Measurements from ENCODE around the gene SLC25A48.
"Not testable (repeated sequence)": the region's sequence is repeated elsewhere in the genome, so short reads cannot be mapped to it uniquely, and the experiment has no call there.

SLC25A48 gene

DNA sequence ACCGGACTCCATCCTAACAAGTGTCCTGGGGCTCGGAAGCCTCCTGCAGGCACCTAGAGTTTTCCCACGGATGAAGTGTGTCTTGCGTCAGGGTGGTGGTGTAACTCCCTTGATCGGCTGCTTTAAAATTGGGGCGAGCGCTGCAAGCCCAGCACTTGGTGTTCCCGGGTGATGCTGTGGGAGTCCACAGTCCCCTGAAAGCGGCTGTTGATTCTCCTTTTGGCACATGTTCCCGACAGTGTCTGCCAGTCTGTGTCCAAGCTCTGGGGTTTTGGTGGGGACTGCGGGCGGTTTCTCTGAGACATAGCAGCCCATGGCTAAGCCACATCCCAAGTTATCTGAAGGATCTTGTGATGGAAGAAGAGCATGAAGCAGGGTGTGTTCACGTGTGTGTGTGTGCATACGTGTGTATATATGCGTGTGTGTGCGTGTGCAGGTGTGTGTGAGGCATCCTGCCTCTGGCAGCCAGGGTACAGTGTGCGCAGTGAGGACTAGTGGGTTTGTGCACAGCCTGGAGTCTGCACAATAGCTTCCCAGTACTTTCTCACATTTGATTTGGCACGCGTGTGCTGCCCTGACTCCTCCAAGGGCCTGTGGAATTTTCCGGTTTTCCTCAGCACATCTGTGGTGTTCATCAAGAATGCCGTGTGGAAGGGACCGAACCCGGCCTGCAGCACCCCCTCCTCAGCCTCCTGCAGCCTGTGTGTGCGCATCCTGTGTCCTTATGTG is 16.9 kb downstream of the SLC25A48 start:
- no peaks in the 10 kb centered on the region for H3K4me1 Mint-ChIP-seq
- DNase-seq (ENCODE audit: low spot score in 2 of 2) (no peak), ATAC-seq (replicated peaks; ENCODE audit: extremely low read depth, poor library complexity, severe bottlenecking) (no peak)
- H3K36me3 Mint-ChIP-seq (ENCODE audit: insufficient read depth) = no peaks in the 10 kb centered on the region
- H3K27me3 Mint-ChIP-seq = peaks cover 10% of the 10 kb centered on the region
- H3K9me3 Mint-ChIP-seq = no peaks in the 10 kb centered on the region
- no peak overlapping the region for H3K27ac Mint-ChIP-seq (ENCODE audit: low read depth)
- no peak overlapping the region for H3K4me3 Mint-ChIP-seq

DNA sequence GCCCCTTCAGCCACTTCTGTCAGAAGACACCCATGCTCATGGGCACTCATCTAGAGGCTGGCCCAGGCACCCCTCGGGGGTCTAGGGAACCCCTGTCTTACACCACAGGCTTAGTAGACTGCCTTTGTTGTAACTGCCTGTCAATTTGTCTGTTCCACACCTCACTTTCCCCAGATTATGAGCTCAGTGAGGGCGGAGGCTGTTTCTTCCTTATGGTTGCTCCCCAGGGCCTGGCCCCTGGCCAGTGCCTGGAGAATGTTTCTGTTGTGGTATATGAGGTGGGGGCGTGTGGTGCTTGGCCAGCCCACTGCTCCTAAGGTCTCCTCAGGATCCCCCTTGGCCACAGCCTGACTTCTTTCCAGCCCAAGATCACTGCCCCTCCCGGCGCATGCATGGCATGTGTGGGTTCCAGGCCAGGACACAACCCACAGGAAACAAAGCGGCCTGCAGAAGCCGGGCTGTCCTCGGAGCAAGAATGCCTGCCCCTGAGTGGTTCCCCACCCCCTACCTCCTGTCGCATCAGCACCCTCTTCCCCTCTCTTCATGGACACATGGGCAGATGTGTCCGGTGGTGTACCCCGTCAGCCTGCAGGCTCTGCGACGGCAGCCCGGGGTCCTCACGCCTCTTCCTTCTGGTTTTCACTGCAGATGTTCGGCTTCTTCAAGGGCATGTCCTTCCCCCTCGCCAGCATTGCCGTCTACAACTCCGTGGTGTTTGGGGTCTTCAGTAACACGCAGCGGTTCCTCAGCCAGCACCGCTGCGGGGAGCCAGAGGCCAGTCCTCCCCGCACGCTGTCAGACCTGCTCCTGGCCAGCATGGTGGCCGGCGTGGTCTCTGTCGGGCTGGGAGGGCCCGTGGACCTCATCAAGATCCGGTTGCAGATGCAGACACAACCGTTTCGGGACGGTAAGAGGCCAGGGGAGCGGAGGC is 17.7 kb downstream of the SLC25A48 start:
- no peak for DNase-seq (ENCODE audit: low spot score in 2 of 2)
- H3K4me1 Mint-ChIP-seq = no peaks in the 10 kb centered on the region
- H3K4me3 Mint-ChIP-seq = no peak overlapping the region
- H3K27me3 Mint-ChIP-seq = peaks cover 11% of the 10 kb centered on the region
- no peak overlapping the region for H3K27ac Mint-ChIP-seq (ENCODE audit: low read depth)
- no peaks in the 10 kb centered on the region for H3K9me3 Mint-ChIP-seq
- H3K36me3 Mint-ChIP-seq (ENCODE audit: insufficient read depth) = no peaks in the 10 kb centered on the region
- no peak for ATAC-seq (replicated peaks; ENCODE audit: extremely low read depth, poor library complexity, severe bottlenecking)

DNA sequence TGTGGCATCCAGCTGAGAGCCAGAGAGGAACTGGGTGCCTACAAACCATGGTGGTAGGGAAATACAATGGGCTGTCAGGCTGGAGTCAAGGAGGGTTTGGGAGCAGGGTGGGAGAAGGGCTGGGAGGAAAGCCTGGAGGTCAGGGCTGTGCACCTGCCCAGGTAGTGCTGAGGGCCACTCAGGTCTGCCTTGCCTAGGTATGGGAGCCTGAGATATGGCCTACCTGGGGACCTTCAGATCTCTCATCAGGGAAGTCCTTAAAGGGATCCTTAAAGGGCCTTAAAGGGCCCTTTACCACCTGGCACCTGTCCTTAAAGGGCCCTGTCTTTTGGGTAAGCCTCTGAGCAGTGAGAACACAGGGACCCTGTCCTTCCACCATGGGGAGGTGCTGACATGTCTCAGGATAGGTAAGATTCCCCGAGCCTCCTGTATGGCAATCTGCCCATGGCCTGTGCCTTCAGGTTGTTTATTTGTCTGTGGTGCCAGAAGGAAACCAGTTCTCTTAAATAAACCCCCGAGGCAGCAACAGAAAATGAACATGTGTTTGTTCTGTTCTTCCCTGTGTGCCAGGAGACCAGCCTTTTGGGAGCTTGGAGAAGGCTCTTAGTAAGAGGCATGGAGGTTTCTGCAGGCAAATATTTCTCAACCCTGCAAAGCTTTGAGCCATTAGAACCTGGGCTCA is 23.3 kb downstream of the SLC25A48 start:
- H3K4me3 Mint-ChIP-seq = no peak overlapping the region
- no peaks in the 10 kb centered on the region for H3K36me3 Mint-ChIP-seq (ENCODE audit: insufficient read depth)
- no peaks in the 10 kb centered on the region for H3K4me1 Mint-ChIP-seq
- DNase-seq (ENCODE audit: low spot score in 2 of 2) = no peak
- no peak overlapping the region for H3K27ac Mint-ChIP-seq (ENCODE audit: low read depth)
- no peak for ATAC-seq (replicated peaks; ENCODE audit: extremely low read depth, poor library complexity, severe bottlenecking)
- H3K9me3 Mint-ChIP-seq = no peaks in the 10 kb centered on the region
- peaks cover 21% of the 10 kb centered on the region for H3K27me3 Mint-ChIP-seq

DNA sequence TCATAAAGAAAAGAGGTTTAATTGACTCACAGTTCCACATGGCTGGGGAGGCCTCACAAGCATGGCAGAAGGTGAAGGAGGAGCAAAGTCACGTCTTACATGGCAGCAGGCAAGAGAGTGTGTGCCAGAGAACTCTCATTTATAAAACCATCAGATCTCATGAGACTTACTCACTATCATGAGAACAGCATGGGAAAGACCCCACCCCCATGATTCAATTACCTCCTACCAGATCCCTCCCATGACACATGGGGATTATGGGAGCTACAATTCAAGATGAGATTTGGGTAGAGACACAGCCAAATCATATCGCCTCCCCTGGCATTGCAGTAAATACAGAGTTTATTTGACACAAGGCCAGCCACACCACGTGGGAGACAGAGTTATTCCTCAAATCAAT is 24.7 kb downstream of the SLC25A48 start:
- not testable (repeated sequence) for H3K9me3 Mint-ChIP-seq; H3K4me3 Mint-ChIP-seq; ATAC-seq (replicated peaks; ENCODE audit: extremely low read depth, poor library complexity, severe bottlenecking); DNase-seq (ENCODE audit: low spot score in 2 of 2); H3K36me3 Mint-ChIP-seq (ENCODE audit: insufficient read depth); H3K4me1 Mint-ChIP-seq; H3K27ac Mint-ChIP-seq (ENCODE audit: low read depth)
- peaks cover 21% of the 10 kb centered on the region for H3K27me3 Mint-ChIP-seq

DNA sequence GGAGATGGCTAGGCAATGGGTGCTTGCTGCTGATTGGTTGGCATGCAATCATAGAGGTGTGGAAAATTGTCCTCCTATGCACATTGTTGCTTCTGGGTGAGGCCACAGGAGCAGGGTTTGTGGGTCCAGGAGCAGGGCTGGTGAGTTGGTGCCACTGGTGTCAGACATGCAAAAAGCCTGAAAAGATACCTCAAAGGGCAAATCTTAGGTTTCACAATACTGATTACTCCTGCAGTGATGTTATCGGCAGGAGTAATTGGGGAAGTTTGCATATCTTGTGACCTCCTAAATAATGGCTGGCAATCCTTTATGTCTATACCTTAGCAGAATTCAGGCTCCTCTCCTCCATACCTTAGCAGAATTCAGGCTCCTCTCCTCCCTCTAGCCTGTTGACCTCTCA is 25.2 kb downstream of the SLC25A48 start:
- DNase-seq (ENCODE audit: low spot score in 2 of 2) (no peak), ATAC-seq (replicated peaks; ENCODE audit: extremely low read depth, poor library complexity, severe bottlenecking) (no peak)
- Mint-ChIP-seq H3K9me3 (no peaks in the 10 kb centered on the region), H3K4me3 (no peak overlapping the region), H3K4me1 (no peaks in the 10 kb centered on the region), H3K36me3 (ENCODE audit: insufficient read depth) (no peaks in the 10 kb centered on the region), H3K27ac (ENCODE audit: low read depth) (no peak overlapping the region), H3K27me3 (peaks cover 21% of the 10 kb centered on the region)

DNA sequence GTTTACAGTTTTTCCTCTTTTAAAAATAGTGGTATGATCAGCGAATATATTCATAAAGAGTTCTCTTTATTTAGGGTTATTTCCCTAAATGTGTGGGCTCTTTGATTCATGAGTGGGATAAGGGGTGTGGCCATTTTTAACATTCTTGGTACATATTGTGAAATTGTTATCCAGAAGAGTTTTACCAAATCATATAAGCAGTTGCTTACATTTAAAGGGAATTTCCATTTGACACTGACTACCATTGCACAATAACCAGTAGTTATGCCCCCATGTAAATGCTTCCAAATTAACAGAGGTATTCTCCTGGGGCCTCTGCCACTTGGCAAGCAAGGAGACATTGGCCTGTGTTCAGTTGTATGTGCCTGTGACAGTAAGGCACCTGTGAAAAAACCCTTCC is 27.2 kb downstream of the SLC25A48 start:
- Mint-ChIP-seq H3K27me3 (peaks cover 10% of the 10 kb centered on the region), H3K27ac (ENCODE audit: low read depth) (no peak overlapping the region), H3K36me3 (ENCODE audit: insufficient read depth) (no peaks in the 10 kb centered on the region), H3K4me3 (no peak overlapping the region), H3K9me3 (no peaks in the 10 kb centered on the region), H3K4me1 (no peaks in the 10 kb centered on the region)
- DNase-seq (ENCODE audit: low spot score in 2 of 2) (no peak), ATAC-seq (replicated peaks; ENCODE audit: extremely low read depth, poor library complexity, severe bottlenecking) (no peak)

DNA sequence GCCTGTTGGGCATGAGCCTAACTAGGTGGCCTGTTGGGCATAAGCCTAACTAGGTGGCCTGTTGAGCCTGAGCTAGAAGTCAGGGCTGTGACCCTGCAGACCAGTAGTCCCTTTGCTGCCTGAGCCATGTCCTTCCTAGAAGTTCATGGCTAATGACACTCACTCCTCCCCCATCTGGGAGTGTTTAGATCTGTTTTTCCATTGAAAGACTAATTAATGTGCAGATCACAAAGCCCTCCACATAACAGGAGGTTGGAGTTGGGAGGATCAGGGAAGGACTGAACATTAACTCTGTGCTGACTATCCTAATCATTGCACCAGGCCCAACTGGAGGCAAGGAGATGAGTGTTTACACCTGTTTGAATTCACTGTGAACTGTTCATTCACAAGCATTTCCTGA is 27.6 kb downstream of the SLC25A48 start:
- Mint-ChIP-seq H3K4me1 (no peaks in the 10 kb centered on the region), H3K4me3 (no peak overlapping the region), H3K27me3 (peaks cover 10% of the 10 kb centered on the region), H3K9me3 (no peaks in the 10 kb centered on the region), H3K27ac (ENCODE audit: low read depth) (no peak overlapping the region), H3K36me3 (ENCODE audit: insufficient read depth) (no peaks in the 10 kb centered on the region)
- DNase-seq (ENCODE audit: low spot score in 2 of 2) = no peak
- no peak for ATAC-seq (replicated peaks; ENCODE audit: extremely low read depth, poor library complexity, severe bottlenecking)

DNA sequence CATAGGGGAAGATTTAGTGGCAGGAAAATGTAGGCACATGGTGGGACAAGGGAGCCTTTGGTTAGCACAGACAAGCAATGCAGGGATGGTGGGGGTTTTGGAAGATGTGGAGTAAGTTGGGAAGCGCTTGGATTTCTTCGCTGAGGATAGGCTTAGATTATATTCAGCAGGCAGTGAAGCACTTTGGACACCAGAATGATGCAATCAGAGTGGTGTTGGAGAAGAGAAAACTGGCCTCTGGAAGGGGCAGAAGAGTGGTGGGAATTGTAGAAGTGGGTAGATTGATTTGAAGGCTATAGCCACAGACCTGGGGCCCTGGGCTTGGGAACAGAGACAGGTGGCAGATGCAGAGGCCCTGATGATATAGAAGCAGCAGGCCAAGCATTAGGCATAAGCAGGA is 28.3 kb downstream of the SLC25A48 start:
- Mint-ChIP-seq H3K27ac (ENCODE audit: low read depth) (no peak overlapping the region), H3K36me3 (ENCODE audit: insufficient read depth) (no peaks in the 10 kb centered on the region), H3K4me3 (no peak overlapping the region)

DNA sequence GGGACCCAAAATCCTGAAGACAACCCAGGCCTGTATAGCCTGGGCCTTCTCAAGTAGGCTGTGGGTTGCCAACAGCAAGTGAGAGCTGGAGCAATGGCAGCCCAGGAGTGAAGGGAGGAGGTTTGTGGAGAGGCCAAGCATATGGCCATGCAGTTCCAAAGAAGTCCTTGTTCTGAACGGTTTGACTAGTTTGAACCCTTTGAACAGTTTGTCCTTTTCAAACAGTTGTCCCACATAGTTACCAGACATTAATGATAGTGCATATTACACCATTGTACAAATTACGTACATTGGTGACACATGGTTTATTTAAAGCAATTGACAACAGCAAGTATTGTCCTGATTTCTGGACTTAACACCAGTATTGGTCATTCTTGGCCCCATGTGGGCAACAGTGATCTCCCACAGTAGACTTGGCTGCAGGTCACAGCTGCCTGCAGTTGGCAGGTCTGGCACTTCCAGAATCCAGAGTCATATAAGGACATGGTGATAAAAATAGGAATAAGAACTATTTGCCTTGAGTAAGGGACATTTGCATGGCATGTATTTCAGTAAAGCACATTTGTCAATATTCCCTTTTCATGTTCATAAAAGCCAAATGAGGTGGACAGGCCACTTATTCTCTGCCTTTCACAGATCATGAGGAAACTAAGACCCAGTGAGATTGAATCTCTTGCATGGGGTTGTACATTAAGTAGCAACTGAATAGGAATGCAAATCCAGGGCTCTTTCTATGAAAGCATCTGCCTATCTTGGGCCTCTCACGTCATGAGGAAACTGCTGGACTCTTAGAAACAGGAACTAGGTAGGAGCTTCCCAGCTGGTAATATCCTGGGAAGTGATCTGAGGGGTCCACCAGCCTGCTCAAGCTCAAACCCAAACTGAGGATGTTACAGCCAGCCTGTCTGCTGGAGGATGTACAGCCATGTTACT is 30.3 kb downstream of the SLC25A48 start:
- no peak overlapping the region for H3K27ac Mint-ChIP-seq (ENCODE audit: low read depth)
- DNase-seq (ENCODE audit: low spot score in 2 of 2) = no peak
- no peak for ATAC-seq (replicated peaks; ENCODE audit: extremely low read depth, poor library complexity, severe bottlenecking)
- no peaks in the 10 kb centered on the region for H3K4me1 Mint-ChIP-seq
- H3K36me3 Mint-ChIP-seq (ENCODE audit: insufficient read depth) = no peaks in the 10 kb centered on the region
- H3K9me3 Mint-ChIP-seq = no peaks in the 10 kb centered on the region
- no peak overlapping the region for H3K4me3 Mint-ChIP-seq
- peaks cover 10% of the 10 kb centered on the region for H3K27me3 Mint-ChIP-seq

More for the DNA sequence above, 28.3 kb downstream of the SLC25A48 start:
- Mint-ChIP-seq H3K9me3 (no peaks in the 10 kb centered on the region), H3K27me3 (peaks cover 13% of the 10 kb centered on the region), H3K4me1 (no peaks in the 10 kb centered on the region)
- no peak for DNase-seq (ENCODE audit: low spot score in 2 of 2)
- ATAC-seq (replicated peaks; ENCODE audit: extremely low read depth, poor library complexity, severe bottlenecking) = no peak

DNA sequence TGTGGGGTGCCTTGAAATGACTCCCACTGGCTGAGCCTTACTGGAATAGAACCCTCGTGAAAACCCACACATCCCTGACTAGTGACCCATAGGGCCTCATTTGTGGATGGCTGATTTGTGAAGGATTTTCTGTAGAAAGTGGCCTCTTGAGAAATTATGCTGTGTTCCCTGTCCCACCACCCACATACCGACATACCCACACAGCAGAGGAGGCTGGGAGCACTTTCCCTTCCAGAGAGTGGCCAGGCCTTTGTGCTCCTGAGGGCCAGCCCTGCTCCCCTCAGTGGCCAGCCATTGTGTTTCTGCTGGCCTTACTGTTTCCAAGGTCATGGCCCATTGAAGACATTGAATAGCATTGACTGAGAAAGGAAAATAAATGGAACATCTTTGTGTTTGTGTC is 31.6 kb downstream of the SLC25A48 start:
- H3K27ac Mint-ChIP-seq (ENCODE audit: low read depth) = no peak overlapping the region
- ATAC-seq (replicated peaks; ENCODE audit: extremely low read depth, poor library complexity, severe bottlenecking) (no peak), DNase-seq (ENCODE audit: low spot score in 2 of 2) (no peak)
- H3K27me3 Mint-ChIP-seq = peaks cover 18% of the 10 kb centered on the region
- H3K4me3 Mint-ChIP-seq = no peak overlapping the region
- H3K9me3 Mint-ChIP-seq = no peaks in the 10 kb centered on the region
- H3K36me3 Mint-ChIP-seq (ENCODE audit: insufficient read depth) = no peaks in the 10 kb centered on the region
- no peaks in the 10 kb centered on the region for H3K4me1 Mint-ChIP-seq

DNA sequence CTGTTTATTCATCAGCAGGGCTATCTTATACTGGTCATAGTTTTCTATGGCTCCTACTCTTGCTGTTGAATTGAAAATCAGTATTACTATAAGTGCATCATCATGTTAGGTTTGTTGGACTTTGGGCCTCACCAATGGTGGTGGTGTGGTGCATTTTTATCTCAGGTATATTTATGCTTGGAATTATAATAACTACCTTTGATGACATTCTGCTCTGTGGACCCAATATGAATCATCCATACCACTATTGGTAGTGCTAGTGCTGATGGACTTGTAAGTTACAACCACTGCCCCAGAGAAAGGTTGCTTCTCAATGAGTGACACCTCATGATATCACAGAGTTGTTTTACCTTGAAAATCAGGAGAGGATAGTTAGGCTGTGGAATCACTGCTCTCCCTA is 33.1 kb downstream of the SLC25A48 start:
- H3K27me3 Mint-ChIP-seq = peaks cover 18% of the 10 kb centered on the region
- DNase-seq (ENCODE audit: low spot score in 2 of 2) = no peak
- no peaks in the 10 kb centered on the region for H3K9me3 Mint-ChIP-seq
- no peak overlapping the region for H3K27ac Mint-ChIP-seq (ENCODE audit: low read depth)
- no peaks in the 10 kb centered on the region for H3K36me3 Mint-ChIP-seq (ENCODE audit: insufficient read depth)
- no peak for ATAC-seq (replicated peaks; ENCODE audit: extremely low read depth, poor library complexity, severe bottlenecking)
- no peak overlapping the region for H3K4me3 Mint-ChIP-seq
- no peaks in the 10 kb centered on the region for H3K4me1 Mint-ChIP-seq

DNA sequence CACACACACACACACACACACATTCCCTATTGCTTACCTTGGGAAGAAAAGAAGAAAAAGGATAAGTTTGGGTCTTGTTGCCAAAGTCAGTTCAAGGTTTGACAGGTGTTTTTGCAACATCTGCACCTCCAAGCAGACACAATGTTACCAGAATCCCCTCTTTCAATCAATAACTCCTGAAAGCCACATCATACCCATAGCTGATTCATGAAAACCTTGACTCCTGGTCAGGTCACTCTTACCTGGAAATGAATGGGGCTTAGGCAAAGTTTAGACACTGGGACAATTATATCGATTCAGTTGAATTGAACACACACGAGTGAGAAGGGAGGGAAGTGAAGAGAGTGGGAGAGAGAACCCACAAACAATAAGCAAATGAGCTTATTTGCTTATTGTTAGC is 34.2 kb downstream of the SLC25A48 start:
- H3K4me1 Mint-ChIP-seq = no peaks in the 10 kb centered on the region
- no peaks in the 10 kb centered on the region for H3K36me3 Mint-ChIP-seq (ENCODE audit: insufficient read depth)
- H3K27ac Mint-ChIP-seq (ENCODE audit: low read depth) = no peak overlapping the region
- DNase-seq (ENCODE audit: low spot score in 2 of 2) = no peak
- ATAC-seq (replicated peaks; ENCODE audit: extremely low read depth, poor library complexity, severe bottlenecking) = no peak
- peaks cover 18% of the 10 kb centered on the region for H3K27me3 Mint-ChIP-seq
- no peak overlapping the region for H3K4me3 Mint-ChIP-seq
- no peaks in the 10 kb centered on the region for H3K9me3 Mint-ChIP-seq
